HG03457 (cell line): ENCODE measurements around the gene TIMP2.
A peak's percentile ranks its signal among the peaks of the same experiment; 100 is the strongest.

Experiments used
- ATAC-seq: cut with Tn5 transposase; IDR thresholded peaks from one replicate; pipeline ENCODE4 v1.9.1; 2021; ENCODE audit warnings: moderate number of reproducible peaks; ENCODE audit not compliant: unreplicated experiment

The TIMP2 gene

GRCh38 chr17:78840780-78841611 is 84.2 kb downstream of the TIMP2 start, which contains the start of gene USP36:
TSS of gene USP36 (minus strand) at chr17:78840814. CDS start at chr17:78836363, 4,451 bp downstream.
- peak; percentile 75 for ATAC-seq

- ATAC-seq, result peak; percentile 17
These were observed 84.7 kb downstream of the TIMP2 start for GRCh38 chr17:78840530-78840779.

GRCh38 chr17:78839762-78840529 is 85.2 kb downstream of the TIMP2 start:
- peak; percentile 13 for ATAC-seq

- no peak for ATAC-seq
These were observed 85.9 kb downstream of the TIMP2 start for GRCh38 chr17:78839235-78839761.

- ATAC-seq, result no peak
These were observed 86.6 kb downstream of the TIMP2 start for GRCh38 chr17:78838574-78839005.

- ATAC-seq, result no peak
These were observed 88.7 kb downstream of the TIMP2 start for GRCh38 chr17:78836420-78837021.

GRCh38 chr17:78834571-78834970 is 90.6 kb downstream of the TIMP2 start:
- ATAC-seq, result no peak

GRCh38 chr17:78832541-78832810 is 92.7 kb downstream of the TIMP2 start:
- no peak for ATAC-seq

GRCh38 chr17:78831688-78832540 is 93.3 kb downstream of the TIMP2 start:
- no peak for ATAC-seq

- ATAC-seq, result no peak
These were observed 95.7 kb downstream of the TIMP2 start for GRCh38 chr17:78829477-78829876.

- ATAC-seq, result no peak
These were observed 96.6 kb downstream of the TIMP2 start for GRCh38 chr17:78828470-78829185.

GRCh38 chr17:78826836-78827509 is 98.2 kb downstream of the TIMP2 start:
- no peak for ATAC-seq

GRCh38 chr17:78826421-78826820 is 98.8 kb downstream of the TIMP2 start:
- ATAC-seq, result no peak

- no peak for ATAC-seq
These were observed 99.5 kb downstream of the TIMP2 start for GRCh38 chr17:78825696-78826095.

- ATAC-seq, result no peak
These were observed 100.9 kb downstream of the TIMP2 start for GRCh38 chr17:78824240-78824639.

GRCh38 chr17:78823282-78824046 is 101.7 kb downstream of the TIMP2 start:
- no peak for ATAC-seq

GRCh38 chr17:78822552-78822951 is 102.6 kb downstream of the TIMP2 start:
- no peak for ATAC-seq

- ATAC-seq, result no peak
These were observed 103.2 kb downstream of the TIMP2 start for GRCh38 chr17:78821961-78822360.

- ATAC-seq, result no peak
These were observed 104.3 kb downstream of the TIMP2 start for GRCh38 chr17:78820841-78821240.
